Stimulated activated CD8-positive, alpha-beta memory T cell treated with anti-CD3 and anti-CD28 coated beads, Interleukin-12 subunit alpha, Interleukin-12 subunit beta, amount 100 ng/mL, for 24 hours (primary cell): Measurements from ENCODE around the gene PDLIM4.

Source experiments
- DNase-seq: peaks from one replicate; pipeline ENCODE4 v3.0.0-alpha.2; 2020; ENCODE audit errors: extremely low read depth

The PDLIM4 gene

GRCh38 chr5:132257131-132258101 is at the start of gene PDLIM4:
Gene PDLIM4, plus strand, starts transcription at chr5:132257696. Its CDS starts 39 bp downstream, at chr5:132257735.
- DNase-seq: no peak

GRCh38 chr5:132207778-132208177 is 49.7 kb upstream of the PDLIM4 start:
- DNase-seq: no peak

GRCh38 chr5:132209131-132209530 is 48.4 kb upstream of the PDLIM4 start:
- no peak for DNase-seq

- DNase-seq: no peak
Measured at GRCh38 chr5:132209901-132210545, 47.5 kb upstream of the PDLIM4 start.

GRCh38 chr5:132210944-132211343 is 46.6 kb upstream of the PDLIM4 start:
- no peak for DNase-seq

GRCh38 chr5:132211787-132212186 is 45.7 kb upstream of the PDLIM4 start:
- no peak for DNase-seq

GRCh38 chr5:132213666-132214065 is 43.8 kb upstream of the PDLIM4 start:
- DNase-seq: no peak

GRCh38 chr5:132214491-132214890 is 43.0 kb upstream of the PDLIM4 start:
- DNase-seq: no peak

- no peak for DNase-seq
Measured at GRCh38 chr5:132215329-132215728, 42.2 kb upstream of the PDLIM4 start.

- DNase-seq: no peak
Measured at GRCh38 chr5:132218321-132218720, 39.2 kb upstream of the PDLIM4 start.

- no peak for DNase-seq
Measured at GRCh38 chr5:132219289-132219970, 38.1 kb upstream of the PDLIM4 start.

GRCh38 chr5:132219981-132220380 is 37.5 kb upstream of the PDLIM4 start:
- DNase-seq: no peak

- no peak for DNase-seq
Measured at GRCh38 chr5:132220491-132220890, 37.0 kb upstream of the PDLIM4 start.

GRCh38 chr5:132221781-132222648 is 35.5 kb upstream of the PDLIM4 start:
- no peak for DNase-seq

- no peak for DNase-seq
Measured at GRCh38 chr5:132222649-132223038, 34.9 kb upstream of the PDLIM4 start.

- DNase-seq: no peak
Measured at GRCh38 chr5:132223861-132224260, 33.6 kb upstream of the PDLIM4 start.

GRCh38 chr5:132224716-132225115 is 32.8 kb upstream of the PDLIM4 start:
- DNase-seq: no peak

- DNase-seq: no peak
Measured at GRCh38 chr5:132225165-132226032, 32.1 kb upstream of the PDLIM4 start.

GRCh38 chr5:132226516-132227234 is 30.8 kb upstream of the PDLIM4 start:
- no peak for DNase-seq

GRCh38 chr5:132227235-132227484 is 30.3 kb upstream of the PDLIM4 start:
- no peak for DNase-seq
